Fibroblast of villous mesenchyme (primary cell): ENCODE measurements around the gene GSK3A. TPM values are rescaled to one million over a fixed set of nuclear protein-coding genes. Genes with fewer than 3 reads are reported as not detected.

Experiments used
- DNase-seq: peaks from one replicate; pipeline ENCODE4 v3.0.0-alpha.2; 2010; ENCODE audit warnings: low read depth
- H3K4me3 ChIP-seq: 2 replicates; pipeline ENCODE4 v1.5.1; 2011; ENCODE audit warnings: low read depth, mild to moderate bottlenecking, low read length
- total RNA-seq: library from RNA; depleted of rRNA; stranded (reverse); fragments of >200 nt; gene quantifications from 2 replicates; pipeline ENCODE4 v1.2.3, GENCODE V29; 2012
- TF ChIP-seq, protein P1 (sequence below): IDR thresholded peaks from 2 replicates; pipeline ENCODE4 v1.5.1; 2012; ENCODE audit warnings: low read depth, mild to moderate bottlenecking, low read length; ENCODE audit not compliant: insufficient read depth

GSK3A gene
- total RNA-seq, 1 donor = 21.2 TPM

DNA sequence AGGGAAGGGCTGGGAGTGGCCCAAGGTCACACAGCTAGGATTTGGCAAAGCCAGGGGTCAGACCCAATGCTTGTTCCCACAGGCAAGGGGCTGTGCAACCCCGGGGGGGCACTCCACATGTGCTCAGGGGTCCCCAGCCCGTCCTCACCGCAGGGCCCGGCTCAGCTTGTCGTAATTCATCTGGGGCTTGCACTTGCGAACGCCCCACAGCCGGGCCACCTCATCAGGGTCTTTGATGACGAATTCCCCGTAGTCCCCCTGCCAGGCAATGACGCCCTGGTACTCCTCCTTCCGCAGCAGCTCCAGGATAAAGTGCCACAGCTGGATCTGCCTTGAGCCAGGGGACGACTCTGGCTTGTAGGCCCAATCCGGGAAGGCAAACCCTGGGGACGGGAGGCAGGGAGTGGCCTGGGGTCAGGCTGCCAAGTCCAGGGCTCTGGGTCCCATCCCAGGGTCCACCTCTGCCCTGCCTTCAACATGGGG is 7.8 kb upstream of the GSK3A start:
- no peak overlapping the region for H3K4me3 ChIP-seq
- TF ChIP-seq, protein P1, sequence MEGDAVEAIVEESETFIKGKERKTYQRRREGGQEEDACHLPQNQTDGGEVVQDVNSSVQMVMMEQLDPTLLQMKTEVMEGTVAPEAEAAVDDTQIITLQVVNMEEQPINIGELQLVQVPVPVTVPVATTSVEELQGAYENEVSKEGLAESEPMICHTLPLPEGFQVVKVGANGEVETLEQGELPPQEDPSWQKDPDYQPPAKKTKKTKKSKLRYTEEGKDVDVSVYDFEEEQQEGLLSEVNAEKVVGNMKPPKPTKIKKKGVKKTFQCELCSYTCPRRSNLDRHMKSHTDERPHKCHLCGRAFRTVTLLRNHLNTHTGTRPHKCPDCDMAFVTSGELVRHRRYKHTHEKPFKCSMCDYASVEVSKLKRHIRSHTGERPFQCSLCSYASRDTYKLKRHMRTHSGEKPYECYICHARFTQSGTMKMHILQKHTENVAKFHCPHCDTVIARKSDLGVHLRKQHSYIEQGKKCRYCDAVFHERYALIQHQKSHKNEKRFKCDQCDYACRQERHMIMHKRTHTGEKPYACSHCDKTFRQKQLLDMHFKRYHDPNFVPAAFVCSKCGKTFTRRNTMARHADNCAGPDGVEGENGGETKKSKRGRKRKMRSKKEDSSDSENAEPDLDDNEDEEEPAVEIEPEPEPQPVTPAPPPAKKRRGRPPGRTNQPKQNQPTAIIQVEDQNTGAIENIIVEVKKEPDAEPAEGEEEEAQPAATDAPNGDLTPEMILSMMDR = no peak
- DNase-seq = no peak

DNA sequence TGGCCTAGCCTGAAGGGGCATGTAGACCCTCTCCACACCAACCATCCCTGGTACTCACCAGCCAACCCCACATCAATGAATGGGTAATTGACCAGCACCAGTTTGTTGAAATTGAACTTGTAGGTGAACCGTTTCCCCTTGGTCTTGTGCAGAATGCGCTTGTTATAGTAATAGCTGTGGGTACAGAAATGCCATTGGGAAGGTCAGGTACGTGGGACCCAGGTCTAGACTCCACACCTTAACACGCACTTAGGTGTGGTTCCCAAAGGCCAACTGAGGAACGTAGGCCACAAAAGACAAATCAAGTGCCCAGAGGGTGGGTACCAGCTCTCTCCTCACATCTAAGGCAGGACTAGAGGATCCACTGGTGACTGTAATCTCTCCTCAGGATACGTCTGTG is 7.4 kb upstream of the GSK3A start:
- DNase-seq = no peak
- H3K4me3 ChIP-seq = no peak overlapping the region
- TF ChIP-seq, protein P1 = no peak

DNA sequence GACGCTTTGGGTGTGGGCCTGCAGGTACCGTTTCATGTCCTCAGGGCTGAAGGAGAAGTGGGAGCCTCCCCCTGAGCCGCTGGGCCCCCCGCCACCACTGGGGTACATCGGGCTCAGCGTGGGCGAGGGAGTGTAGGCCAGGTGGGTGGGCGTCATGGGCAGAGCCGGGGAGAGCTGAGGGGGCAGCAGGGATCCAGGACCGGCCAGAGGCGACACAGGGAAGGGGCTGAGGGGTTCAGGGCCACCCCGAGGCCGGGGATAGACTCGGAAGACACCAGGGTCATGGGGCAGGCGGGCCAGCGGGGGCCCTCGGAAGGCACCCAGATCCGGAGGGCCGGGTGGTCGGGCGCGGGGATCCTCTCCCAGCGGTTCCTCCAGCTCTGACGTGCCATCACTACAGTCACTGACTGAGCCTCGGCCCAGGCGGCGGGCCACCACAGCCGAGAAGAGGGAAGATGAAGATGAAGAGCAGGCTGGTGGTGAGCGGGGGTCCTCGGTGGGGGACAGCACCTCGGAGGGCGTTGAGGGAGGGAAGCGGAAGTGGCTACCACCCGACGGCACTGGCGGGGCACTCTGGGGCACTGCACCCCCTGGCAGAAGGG is 6.8 kb upstream of the GSK3A start:
- no peak for DNase-seq
- H3K4me3 ChIP-seq = no peak overlapping the region
- TF ChIP-seq, protein P1 = no peak

DNA sequence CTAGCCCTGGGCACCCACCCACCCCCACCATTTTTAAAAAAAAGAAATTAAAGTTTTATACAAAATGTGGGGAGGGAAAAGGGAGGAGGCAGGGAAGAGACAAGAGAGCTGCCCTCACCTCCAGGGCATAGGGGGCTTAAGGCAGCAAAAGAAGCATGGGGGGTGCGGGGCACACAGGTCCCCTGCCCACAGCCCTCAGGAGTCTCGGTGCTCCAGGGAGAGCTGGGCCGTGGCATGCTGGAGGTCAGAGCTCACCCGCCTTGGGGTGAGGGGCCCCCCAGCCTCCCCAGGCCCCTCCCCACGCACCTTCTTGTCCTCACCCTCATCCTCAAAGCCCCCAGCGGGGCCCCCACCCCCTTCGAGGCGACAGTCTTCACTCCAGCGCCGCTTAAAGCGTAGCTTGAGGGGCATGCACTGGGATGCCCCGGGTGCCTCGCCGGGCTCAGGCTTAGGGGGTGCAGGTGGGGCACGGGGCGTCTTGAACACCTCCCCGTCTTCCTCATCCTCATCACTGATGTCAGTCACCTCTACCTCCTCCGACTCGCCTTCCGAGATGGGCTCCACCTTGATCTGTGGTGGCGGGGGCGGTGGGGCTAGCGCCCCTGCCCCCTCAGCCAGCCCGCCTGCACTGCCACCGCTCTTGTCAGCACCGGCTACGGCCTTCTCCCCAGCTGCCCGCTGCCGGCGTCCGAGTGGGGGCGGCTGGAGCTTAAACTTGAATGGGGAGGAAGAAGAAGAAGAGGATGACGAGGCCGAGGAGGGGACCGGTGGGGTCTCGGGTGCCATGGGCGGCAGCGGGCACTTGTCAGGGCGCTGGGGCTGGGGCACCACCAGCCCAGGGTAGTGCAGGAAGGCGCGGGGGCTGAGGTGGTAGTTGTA is 6.1 kb upstream of the GSK3A start:
- TF ChIP-seq, protein P1 = no peak
- no peak overlapping the region for H3K4me3 ChIP-seq
- DNase-seq = no peak

DNA sequence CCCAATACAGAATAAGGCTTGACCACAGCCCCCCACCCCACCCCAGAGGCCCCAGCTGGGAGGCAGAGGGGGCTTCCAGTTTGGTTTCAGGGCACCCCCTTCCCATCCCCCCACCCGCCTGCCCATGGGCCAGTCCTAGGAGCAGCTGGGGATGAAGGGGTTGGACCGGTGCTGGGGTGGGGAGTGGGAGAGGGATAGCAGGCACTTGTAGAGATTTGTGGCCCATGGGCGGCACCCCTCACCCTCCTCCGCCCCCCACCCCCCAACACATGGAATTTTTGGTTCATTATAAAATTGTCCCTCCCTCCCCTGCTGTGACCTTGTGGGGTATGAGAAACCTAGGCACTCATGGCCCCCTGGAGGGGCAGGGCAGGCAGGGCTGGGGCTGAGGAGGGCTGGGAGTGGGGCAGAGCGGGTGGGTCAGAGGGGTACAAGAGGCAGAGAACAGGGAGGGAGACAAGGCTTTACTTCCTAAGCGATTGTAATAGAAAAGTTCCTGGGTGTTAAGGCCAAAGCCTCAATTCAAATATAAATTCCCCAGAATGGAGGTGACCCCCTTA is 5.3 kb upstream of the GSK3A start:
- DNase-seq = no peak
- H3K4me3 ChIP-seq = no peak overlapping the region
- TF ChIP-seq, protein P1 = no peak

DNA sequence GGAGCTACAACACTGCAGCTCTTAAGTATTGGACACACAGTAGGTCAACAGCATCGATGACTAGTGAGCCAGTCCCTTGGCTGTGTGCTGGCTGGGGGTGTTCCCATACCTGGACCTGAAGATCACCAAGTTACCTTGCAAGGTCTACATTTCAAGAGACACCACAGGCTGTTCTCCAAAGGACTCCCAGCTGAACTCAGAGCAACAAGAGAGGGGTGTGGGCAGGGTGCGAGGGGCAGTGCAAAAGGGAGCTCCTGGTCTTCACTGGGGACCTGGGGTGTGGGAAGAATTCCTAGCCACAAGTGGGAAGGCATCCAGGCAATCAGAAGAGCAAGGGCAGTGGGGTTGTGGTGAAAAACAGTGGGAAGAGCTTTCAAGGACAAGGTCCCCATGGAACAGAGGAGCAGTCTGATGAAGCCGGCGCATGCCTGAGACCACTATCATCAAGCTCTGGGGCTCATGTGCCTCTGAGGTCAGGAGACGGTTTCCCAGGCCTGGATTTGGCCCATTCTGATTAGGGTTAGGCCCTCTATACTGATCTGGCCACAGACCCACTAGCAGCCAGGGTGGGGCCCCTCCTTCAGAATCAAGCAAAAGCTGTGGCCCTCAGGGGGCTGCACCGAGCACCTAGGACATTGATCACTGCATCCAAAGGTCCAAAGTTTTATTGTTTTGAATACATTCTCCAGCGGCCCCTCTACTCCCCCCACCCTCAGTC is 4.7 kb upstream of the GSK3A start:
- no peak for DNase-seq
- TF ChIP-seq, protein P1 = no peak
- H3K4me3 ChIP-seq = no peak overlapping the region
